GM21717 (cell line): ENCODE measurements around the gene ADIPOR2.

Experiments used
- ATAC-seq: cut with Tn5 transposase; IDR thresholded peaks from one replicate; pipeline ENCODE4 v1.9.1; 2021; ENCODE audit warnings: mild to moderate bottlenecking, moderate library complexity; ENCODE audit not compliant: unreplicated experiment

The ADIPOR2 gene

DNA sequence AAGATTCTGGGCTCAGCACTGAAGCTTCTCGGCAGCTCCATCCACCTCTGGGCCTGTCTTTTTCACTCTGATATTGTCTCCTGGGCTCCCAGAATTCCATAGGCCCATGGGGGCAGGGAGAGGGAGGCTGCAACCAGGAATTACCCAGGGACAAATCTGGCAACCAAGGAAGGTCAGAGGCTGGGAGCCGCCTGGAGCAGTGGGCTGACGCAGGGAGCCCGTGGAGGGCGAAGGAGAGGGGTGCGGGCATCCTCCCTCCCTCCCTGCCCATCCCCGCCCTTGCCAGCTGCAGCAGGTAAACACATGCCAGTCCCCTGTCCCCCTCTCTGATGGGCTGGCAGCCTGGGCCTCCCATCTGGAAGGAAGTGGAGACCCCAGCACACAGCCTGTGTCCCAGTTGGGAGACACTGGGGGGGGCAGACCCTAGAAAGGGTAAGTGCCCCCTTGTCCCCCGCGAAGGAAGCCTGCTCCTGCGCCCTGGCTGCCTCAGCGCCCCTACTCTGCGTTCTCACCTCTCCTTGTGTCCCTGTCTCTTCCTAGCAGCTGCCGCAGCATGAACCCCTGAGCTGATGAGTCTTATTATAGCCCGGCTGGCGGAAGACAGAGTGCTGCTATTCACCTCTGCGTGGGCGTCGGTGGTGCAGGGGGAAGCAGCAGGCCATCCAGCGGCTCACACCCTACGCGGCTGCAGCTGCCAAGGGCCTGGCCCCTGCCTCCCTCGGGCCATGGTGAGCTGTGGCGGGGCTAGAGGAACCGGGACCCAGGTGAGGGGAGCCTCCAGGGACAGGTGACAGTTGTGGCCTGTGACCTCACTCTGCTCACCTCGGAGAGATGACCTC lies 136.2 kb downstream of the ADIPOR2 start:
- ATAC-seq, result no peak

DNA sequence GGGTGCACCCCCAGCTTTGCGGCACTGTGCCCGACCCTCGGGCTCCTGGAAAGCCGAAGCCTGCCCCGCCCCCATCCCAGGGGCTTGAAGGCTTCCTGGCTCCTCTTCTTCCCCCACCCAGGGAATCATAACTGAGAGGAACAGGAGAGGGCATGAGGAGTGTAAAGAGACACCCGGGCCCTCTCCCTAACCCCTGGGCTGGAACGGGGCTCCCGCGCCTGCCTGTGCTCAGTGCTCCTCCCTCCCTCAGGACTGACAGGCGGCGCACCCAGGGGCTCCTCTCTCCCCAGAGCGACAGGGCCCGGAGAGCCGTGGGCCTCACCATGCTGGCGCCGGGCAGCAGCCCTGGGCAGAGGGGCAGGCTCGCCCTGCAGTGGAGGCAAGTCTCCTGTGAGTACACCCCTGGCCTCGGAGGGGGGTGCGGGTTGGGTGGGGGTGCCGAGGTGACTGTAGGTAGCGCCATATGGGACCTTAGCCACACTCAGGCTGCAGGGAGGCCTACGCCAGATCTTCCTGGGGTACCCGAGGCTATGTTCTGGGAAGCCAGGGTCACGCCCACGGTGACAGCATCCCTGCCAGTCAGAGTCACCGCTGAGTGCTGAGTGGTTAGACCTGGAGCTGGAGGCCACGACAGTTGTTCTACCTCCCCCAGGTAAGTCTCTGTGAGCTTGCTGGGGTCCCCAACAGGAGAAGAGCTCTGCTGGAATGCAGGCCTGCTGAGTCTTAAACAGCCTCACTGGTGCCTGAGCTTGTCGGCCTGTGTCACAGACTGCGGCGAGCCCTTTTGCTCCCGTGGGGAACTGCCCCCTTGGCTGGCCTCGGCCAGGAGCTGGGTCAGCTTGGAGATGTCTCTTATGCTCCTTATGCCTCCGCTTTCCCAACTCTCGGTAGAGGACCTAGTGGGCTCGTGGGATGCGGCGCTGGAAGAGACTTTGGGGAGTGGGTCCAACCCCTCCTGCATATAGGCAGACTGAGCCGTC lies 137.2 kb downstream of the ADIPOR2 start:
- no peak for ATAC-seq

GRCh38 chr12:1828856-1829255 lies 138.0 kb downstream of the ADIPOR2 start:
- ATAC-seq, result no peak

- no peak for ATAC-seq
Measured at GRCh38 chr12:1829306-1829900, 138.5 kb downstream of the ADIPOR2 start.

- ATAC-seq, result no peak
Measured at GRCh38 chr12:1830401-1830845, 139.6 kb downstream of the ADIPOR2 start.

DNA sequence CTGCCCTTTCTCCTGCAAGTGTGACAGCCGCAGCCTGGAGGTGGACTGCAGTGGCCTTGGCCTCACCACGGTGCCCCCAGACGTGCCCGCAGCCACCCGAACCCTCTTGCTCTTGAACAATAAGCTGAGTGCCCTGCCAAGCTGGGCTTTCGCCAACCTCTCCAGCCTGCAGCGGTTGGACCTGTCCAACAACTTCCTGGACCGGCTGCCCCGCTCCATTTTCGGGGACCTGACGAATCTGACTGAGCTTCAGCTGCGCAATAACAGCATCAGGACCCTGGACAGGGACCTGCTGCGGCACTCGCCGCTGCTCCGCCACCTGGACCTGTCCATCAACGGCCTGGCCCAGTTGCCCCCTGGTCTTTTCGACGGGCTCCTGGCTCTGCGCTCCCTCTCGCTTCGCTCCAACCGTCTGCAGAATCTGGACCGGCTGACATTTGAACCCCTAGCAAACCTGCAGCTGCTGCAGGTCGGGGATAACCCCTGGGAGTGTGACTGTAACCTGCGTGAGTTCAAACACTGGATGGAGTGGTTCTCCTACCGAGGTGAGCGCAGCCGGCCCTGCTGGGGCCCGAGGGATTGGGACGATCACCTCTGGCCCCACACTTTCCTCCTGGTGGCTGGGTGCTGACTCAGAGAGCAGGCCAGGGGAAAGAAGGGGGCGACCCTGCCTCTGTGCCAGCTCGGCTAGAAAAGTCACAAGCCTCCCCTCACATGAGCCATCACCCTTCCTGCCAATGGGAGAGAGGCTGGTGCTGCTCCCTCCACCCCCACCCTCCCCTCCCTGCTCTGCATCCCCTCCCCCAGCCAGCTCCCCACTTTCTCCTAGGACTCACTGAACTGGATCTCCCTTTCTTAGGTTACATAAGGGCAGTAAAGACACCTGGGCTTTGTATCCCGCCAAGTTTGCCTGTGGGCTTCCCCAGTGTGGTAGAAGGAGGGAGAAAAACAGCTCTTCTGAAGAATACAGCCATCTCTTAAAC lies 140.4 kb downstream of the ADIPOR2 start:
- no peak for ATAC-seq

DNA sequence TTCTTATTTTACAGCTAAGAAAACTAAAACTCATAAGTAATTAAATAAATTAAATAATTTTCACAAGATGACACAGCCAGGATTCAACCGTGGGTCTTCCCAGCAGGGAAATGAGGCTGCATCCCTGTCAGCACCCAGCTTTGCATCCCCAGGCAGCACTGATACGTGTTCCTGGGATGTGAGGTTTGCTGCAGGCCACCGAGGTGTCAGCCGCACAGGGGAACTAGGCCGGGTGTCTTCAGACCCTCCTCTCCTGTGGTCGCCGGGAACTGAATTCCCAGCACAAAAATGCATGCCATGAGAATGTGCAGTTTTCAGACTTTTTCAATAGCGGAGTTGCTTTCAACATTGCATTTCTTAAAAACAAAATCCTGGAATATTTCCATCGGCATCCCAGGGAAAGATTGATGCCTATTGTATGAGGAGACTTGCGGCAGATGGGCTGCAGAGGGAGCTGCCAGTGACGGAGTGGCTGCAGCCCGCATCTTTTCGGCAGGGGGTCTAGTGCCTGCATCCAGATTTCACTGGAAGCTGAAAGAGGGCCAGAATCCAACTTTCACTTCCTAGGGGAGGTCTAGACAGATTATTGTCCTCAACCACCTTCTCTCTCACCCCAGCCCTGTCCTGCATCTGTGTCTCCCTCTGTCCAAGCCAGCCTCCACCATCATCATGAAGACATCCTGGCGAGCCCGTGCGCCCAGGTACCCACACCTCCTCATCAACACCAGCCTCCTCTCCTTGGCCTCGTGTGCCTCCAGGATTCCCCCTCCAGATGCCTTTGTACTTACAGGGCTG lies 142.1 kb downstream of the ADIPOR2 start:
- ATAC-seq, result no peak

DNA sequence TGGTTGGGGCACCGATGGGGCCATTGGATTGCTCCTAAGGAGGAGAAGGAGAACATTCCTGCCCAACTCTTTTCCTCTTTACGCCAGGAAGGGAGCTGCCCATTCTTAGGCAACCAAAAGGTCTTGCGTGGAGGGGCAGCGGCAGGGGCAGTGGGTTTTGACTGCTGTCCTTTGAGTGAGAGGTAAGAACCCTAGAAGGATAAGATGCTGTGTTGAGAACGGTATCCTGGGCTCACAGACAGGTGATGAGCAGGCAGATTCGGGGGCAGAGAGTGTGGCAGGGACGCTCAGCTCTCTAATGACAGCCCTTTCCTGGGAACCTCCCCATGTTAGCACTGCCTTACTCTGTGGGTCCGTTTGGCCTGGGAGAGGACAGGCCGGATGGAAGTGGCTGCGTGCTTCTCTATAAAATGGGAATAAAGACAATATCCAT lies 142.7 kb downstream of the ADIPOR2 start:
- ATAC-seq, result no peak

DNA sequence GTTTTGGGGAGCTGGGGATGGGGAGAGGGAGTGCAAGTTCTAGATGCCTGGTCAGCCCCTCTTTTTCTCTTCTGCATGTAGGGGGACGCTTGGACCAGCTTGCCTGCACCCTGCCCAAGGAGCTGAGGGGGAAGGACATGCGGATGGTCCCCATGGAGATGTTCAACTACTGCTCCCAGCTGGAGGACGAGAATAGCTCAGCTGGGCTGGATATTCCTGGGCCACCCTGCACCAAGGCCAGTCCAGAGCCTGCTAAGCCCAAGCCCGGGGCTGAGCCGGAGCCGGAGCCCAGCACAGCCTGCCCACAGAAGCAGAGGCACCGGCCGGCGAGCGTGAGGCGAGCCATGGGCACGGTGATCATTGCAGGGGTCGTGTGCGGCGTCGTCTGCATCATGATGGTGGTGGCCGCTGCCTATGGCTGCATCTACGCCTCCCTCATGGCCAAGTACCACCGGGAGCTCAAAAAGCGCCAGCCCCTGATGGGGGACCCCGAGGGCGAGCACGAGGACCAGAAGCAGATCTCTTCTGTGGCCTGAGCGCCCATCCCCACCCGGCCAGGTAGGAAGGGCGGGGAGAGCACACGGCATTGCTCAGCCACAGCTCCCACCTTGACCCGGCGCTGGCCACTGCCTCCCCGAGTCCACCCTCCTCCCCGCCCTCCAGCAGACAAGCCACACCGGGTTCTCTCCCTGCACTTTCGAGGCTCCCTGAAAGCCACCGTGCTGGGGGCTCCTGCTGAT lies 143.5 kb downstream of the ADIPOR2 start:
- ATAC-seq, result no peak

GRCh38 chr12:1835211-1836131 lies 144.6 kb downstream of the ADIPOR2 start:
- ATAC-seq, result no peak

- no peak for ATAC-seq
Measured at GRCh38 chr12:1836241-1836803, 145.5 kb downstream of the ADIPOR2 start.

- ATAC-seq, result no peak
Measured at GRCh38 chr12:1836854-1837421, 146.1 kb downstream of the ADIPOR2 start.

- no peak for ATAC-seq
Measured at GRCh38 chr12:1837541-1838204, 146.8 kb downstream of the ADIPOR2 start.
